Activated CD4-positive, CD25-positive, alpha-beta regulatory T cell treated with anti-CD3 and anti-CD28 coated beads, Interleukin-2, amount 50 U/mL, for 24 hours (primary cell): ENCODE data around the gene KCNIP1.

ENCODE experiments used
- ATAC-seq, 2 donors: fragments of 150-1000 bp; cut with Tn5 transposase; one replicate each; pipeline ENCODE4 v1.10.0; 2021; ENCODE audit warnings: mild to moderate bottlenecking in 1 of 2, moderate library complexity in 1 of 2

Gene KCNIP1

GRCh38 chr5:170603109-170603508, 99.3 kb downstream of the KCNIP1 start:
- ATAC-seq, result no peak

- no peak for ATAC-seq
Measured at GRCh38 chr5:170603578-170604565, 100.1 kb downstream of the KCNIP1 start.

GRCh38 chr5:170606941-170607340, 103.1 kb downstream of the KCNIP1 start:
- no peak for ATAC-seq

GRCh38 chr5:170611449-170612090, 107.8 kb downstream of the KCNIP1 start:
- no peak for ATAC-seq

- ATAC-seq, result no peak
Measured at GRCh38 chr5:170612256-170612678, 108.4 kb downstream of the KCNIP1 start.

- no peak for ATAC-seq
Measured at GRCh38 chr5:170614065-170614490, 110.3 kb downstream of the KCNIP1 start.

- ATAC-seq, result peak; percentile 62 to 78
Measured at GRCh38 chr5:170614720-170615119, 110.9 kb downstream of the KCNIP1 start.

GRCh38 chr5:170617533-170618490, 114.0 kb downstream of the KCNIP1 start:
- ATAC-seq, result no peak

- peak in 1 of 2 donors; percentile 6 for ATAC-seq
Measured at GRCh38 chr5:170619869-170620268, 116.0 kb downstream of the KCNIP1 start.

GRCh38 chr5:170622933-170623332, 119.1 kb downstream of the KCNIP1 start:
- no peak for ATAC-seq

- ATAC-seq, result no peak
Measured at GRCh38 chr5:170623576-170624181, 119.9 kb downstream of the KCNIP1 start.

- ATAC-seq, result no peak
Measured at GRCh38 chr5:170625221-170626165, 121.7 kb downstream of the KCNIP1 start.

- ATAC-seq, result no peak
Measured at GRCh38 chr5:170626507-170627150, 122.8 kb downstream of the KCNIP1 start.

- no peak for ATAC-seq
Measured at GRCh38 chr5:170627271-170627670, 123.5 kb downstream of the KCNIP1 start.

- ATAC-seq, result no peak
Measured at GRCh38 chr5:170628028-170628427, 124.2 kb downstream of the KCNIP1 start.

GRCh38 chr5:170628691-170629565, 125.1 kb downstream of the KCNIP1 start:
- no peak for ATAC-seq

GRCh38 chr5:170629566-170630175, 125.9 kb downstream of the KCNIP1 start:
- no peak for ATAC-seq

- ATAC-seq, result no peak
Measured at GRCh38 chr5:170630226-170630625, 126.4 kb downstream of the KCNIP1 start.

- peak in 1 of 2 donors; percentile 14 for ATAC-seq
Measured at GRCh38 chr5:170630711-170631141, 126.9 kb downstream of the KCNIP1 start.
